Calu3 (cell line): ENCODE measurements around the gene HDHD2. TPM values are rescaled to one million over a fixed set of nuclear protein-coding genes. Genes with fewer than 3 reads are reported as not detected.

Experiments used
- BruUV-seq: library from RNA; stranded (reverse); fragments of 400-500 nt; replicated peaks from 2 replicates; lab custom pipeline; 2021; lab: Mats Ljungman, UMichigan
- CTCF ChIA-PET: fragments of 300-600 bp; sonication (Branson Sonifier 250); formaldehyde crosslinking; loops from one replicate; lab custom pipeline; 2022; ENCODE audit warnings: antibody characterized with exemption; lab: Charles Lee
- DNase-seq: peaks from one replicate; pipeline ENCODE4 v3.0.0; 2022
- H3K27ac Mint-ChIP-seq: one replicate; pipeline ENCODE4 v1.8.0; 2022; ENCODE audit warnings: mixed read lengths; ENCODE audit not compliant: unreplicated experiment
- H3K27me3 Mint-ChIP-seq: one replicate; pipeline ENCODE4 v1.8.0; 2022; ENCODE audit warnings: mixed read lengths; ENCODE audit not compliant: unreplicated experiment
- H3K36me3 Mint-ChIP-seq: one replicate; pipeline ENCODE4 v1.8.0; 2022; ENCODE audit warnings: mild to moderate bottlenecking, moderate library complexity, mixed read lengths; ENCODE audit not compliant: insufficient read depth, unreplicated experiment
- H3K4me1 Mint-ChIP-seq: one replicate; pipeline ENCODE4 v1.8.0; 2022; ENCODE audit warnings: mild to moderate bottlenecking, low read depth, mixed read lengths; ENCODE audit not compliant: unreplicated experiment
- H3K4me3 Mint-ChIP-seq: one replicate; pipeline ENCODE4 v1.8.0; 2022; ENCODE audit warnings: mild to moderate bottlenecking, low read depth, moderate library complexity, mixed read lengths; ENCODE audit not compliant: unreplicated experiment
- H3K9me3 Mint-ChIP-seq: one replicate; pipeline ENCODE4 v1.8.0; 2022; ENCODE audit warnings: low read depth, mixed read lengths; ENCODE audit not compliant: unreplicated experiment
- CTCF ChIP-seq: fragments of 200-600 bp; IDR thresholded peaks from one replicate; pipeline ENCODE4 v1.8.0; 2022; ENCODE audit warnings: antibody characterized with exemption; ENCODE audit not compliant: unreplicated experiment
- intact Hi-C: fragments of 100-400 bp; cut with micrococcal nuclease; formaldehyde crosslinking; loops from one replicate; pipeline ENCODE4 v1.10.0; 2022; ENCODE audit not compliant: unreplicated experiment
- total RNA-seq: library from RNA; stranded (reverse); gene quantifications from 2 replicates; pipeline ENCODE4 v1.2.3, GENCODE V29; 2022

Gene HDHD2
- total RNA-seq, 1 experiment from 2014 or later, result 31.6 TPM

GRCh38 chr18:47110492-47111274, 39.6 kb downstream of the HDHD2 start:
- Mint-ChIP-seq H3K4me1 (no peaks in the 10 kb centered on the region), H3K27me3 (no peaks in the 10 kb centered on the region), H3K27ac (no peak overlapping the region), H3K9me3 (no peaks in the 10 kb centered on the region), H3K36me3 (peaks cover 11% of the 10 kb centered on the region), H3K4me3 (no peak overlapping the region)
- no peak for TF ChIP-seq CTCF
- DNase-seq, result no peak
- intact Hi-C loops, result no loop called here
- no TSS peak for BruUV-seq
- CTCF ChIA-PET, result interaction anchor here (0.9 kb wide), 1 partner anchor 64 kb away, joined by 3 read pairs; no protein-coding TSS in a partner anchor

- no peak for DNase-seq
- H3K27ac Mint-ChIP-seq, result no peak overlapping the region
- no peaks in the 10 kb centered on the region for H3K9me3 Mint-ChIP-seq
- H3K36me3 Mint-ChIP-seq, result peaks cover 11% of the 10 kb centered on the region
- TF ChIP-seq CTCF, result no peak
- no peaks in the 10 kb centered on the region for H3K27me3 Mint-ChIP-seq
- no TSS peak for BruUV-seq
- CTCF ChIA-PET, result no interaction called here
- H3K4me1 Mint-ChIP-seq, result no peaks in the 10 kb centered on the region
- intact Hi-C loops, result no loop called here
- H3K4me3 Mint-ChIP-seq, result no peak overlapping the region
These were observed 40.6 kb downstream of the HDHD2 start for GRCh38 chr18:47109720-47110119.

GRCh38 chr18:47108998-47109405, 41.3 kb downstream of the HDHD2 start:
- no peak overlapping the region for H3K4me3 Mint-ChIP-seq
- TF ChIP-seq CTCF, result no peak
- H3K9me3 Mint-ChIP-seq, result no peaks in the 10 kb centered on the region
- no peaks in the 10 kb centered on the region for H3K4me1 Mint-ChIP-seq
- no peak for DNase-seq
- peaks cover 11% of the 10 kb centered on the region for H3K36me3 Mint-ChIP-seq
- H3K27ac Mint-ChIP-seq, result no peak overlapping the region
- no TSS peak for BruUV-seq
- CTCF ChIA-PET, result no interaction called here
- no peaks in the 10 kb centered on the region for H3K27me3 Mint-ChIP-seq
- intact Hi-C loops, result no loop called here

DNA sequence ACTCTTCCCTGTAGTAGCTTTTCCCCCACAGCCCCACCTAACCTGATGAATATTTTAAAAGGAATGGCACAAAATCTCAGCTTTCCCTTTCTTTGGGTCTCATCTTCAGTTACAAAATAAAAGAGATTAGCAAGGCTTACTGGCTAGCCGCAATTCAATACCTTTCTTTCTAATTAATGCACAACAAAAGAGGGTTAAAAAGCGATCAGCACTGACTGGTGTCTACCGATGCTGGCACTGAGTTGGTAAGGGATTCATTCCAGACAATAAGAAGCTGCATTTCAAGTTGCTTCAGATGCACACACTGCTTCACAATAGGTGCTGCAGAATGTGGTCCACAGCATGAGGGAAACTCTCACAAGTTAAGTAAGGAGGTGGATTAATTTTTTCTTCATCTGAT, 41.9 kb downstream of the HDHD2 start:
- Mint-ChIP-seq H3K27me3 (no peaks in the 10 kb centered on the region), H3K4me1 (no peaks in the 10 kb centered on the region), H3K4me3 (no peak overlapping the region), H3K36me3 (peaks cover 11% of the 10 kb centered on the region), H3K27ac (no peak overlapping the region), H3K9me3 (no peaks in the 10 kb centered on the region)
- no TSS peak for BruUV-seq
- intact Hi-C loops, result no loop called here
- TF ChIP-seq CTCF, result no peak
- CTCF ChIA-PET, result no interaction called here
- no peak for DNase-seq
